Hepatocyte (in vitro differentiated cells): ENCODE results near the gene SMIM5. TPM values are rescaled to one million over a fixed set of nuclear protein-coding genes. Genes with fewer than 3 reads are reported as not detected.

Experiments used
- DNase-seq: peaks from one replicate; pipeline ENCODE4 v3.0.0-alpha.2; 2016; ENCODE audit warnings: low spot score
- H2AFZ ChIP-seq: fragments of 200-600 bp; sonication (generic); 2 replicates; pipeline ENCODE4 v1.6.0; 2016; ENCODE audit warnings: antibody characterized with exemption, mild to moderate bottlenecking
- H3K27ac ChIP-seq: fragments of 200-600 bp; sonication (generic); 2 replicates; pipeline ENCODE4 v1.5.1; 2016; ENCODE audit warnings: mild to moderate bottlenecking
- H3K27me3 ChIP-seq: fragments of 200-600 bp; sonication (generic); 2 replicates; pipeline ENCODE4 v1.6.1; 2016
- H3K36me3 ChIP-seq: fragments of 200-600 bp; sonication (generic); replicated peaks from 2 replicates; pipeline ENCODE4 v1.5.1; 2016; ENCODE audit warnings: low read depth; ENCODE audit not compliant: insufficient read depth
- H3K4me1 ChIP-seq: fragments of 200-600 bp; sonication (generic); 2 replicates; pipeline ENCODE4 v1.5.1; 2016; ENCODE audit warnings: mild to moderate bottlenecking, moderate library complexity; ENCODE audit not compliant: insufficient read depth
- H3K4me2 ChIP-seq: fragments of 200-600 bp; sonication (generic); 2 replicates; pipeline ENCODE4 v1.6.0; 2016
- H3K4me3 ChIP-seq: fragments of 200-600 bp; sonication (generic); 2 replicates; pipeline ENCODE4 v1.5.1; 2016; ENCODE audit warnings: mild to moderate bottlenecking
- H3K79me2 ChIP-seq: fragments of 200-600 bp; sonication (generic); 2 replicates; pipeline ENCODE4 v1.6.0; 2017; ENCODE audit warnings: mild to moderate bottlenecking
- H3K9me2 ChIP-seq: fragments of 200-600 bp; sonication (generic); replicated peaks from 2 replicates; pipeline ENCODE4 v1.6.0; 2017; ENCODE audit warnings: mild to moderate bottlenecking; ENCODE audit not compliant: insufficient read depth
- H3K9me3 ChIP-seq: fragments of 200-600 bp; sonication (generic); 2 replicates; pipeline ENCODE4 v1.5.1; 2016; ENCODE audit warnings: low read depth, mild to moderate bottlenecking
- H4K20me1 ChIP-seq: fragments of 200-600 bp; sonication (generic); 2 replicates; pipeline ENCODE4 v1.6.0; 2016; ENCODE audit warnings: mild to moderate bottlenecking; ENCODE audit not compliant: insufficient read depth, poor library complexity, severe bottlenecking
- CTCF ChIP-seq: fragments of 200-600 bp; sonication (generic); IDR thresholded peaks from 2 replicates; pipeline ENCODE4 v1.5.1; 2016; ENCODE audit warnings: antibody characterized with exemption, mild to moderate bottlenecking; ENCODE audit not compliant: poor library complexity
- EZH2 ChIP-seq: fragments of 200-600 bp; sonication (generic); IDR thresholded peaks from 2 replicates; pipeline ENCODE4 v1.6.1; 2016; ENCODE audit warnings: antibody characterized with exemption, mild to moderate bottlenecking, borderline replicate concordance
- EZH2phosphoT487 ChIP-seq: fragments of 200-600 bp; sonication (generic); IDR thresholded peaks from one replicate; pipeline ENCODE4 v1.6.1; 2018; ENCODE audit warnings: antibody characterized with exemption, mild to moderate bottlenecking, low read depth, moderate library complexity; ENCODE audit not compliant: unreplicated experiment, severe bottlenecking
- WGBS: methylation state at CpG from one replicate; pipeline ENCODE4 v1.1.6; 2016; ENCODE audit warnings: low lambda C conversion rate; ENCODE audit errors: missing lambda C conversion rate; 5-methylcytosine and 5-hydroxymethylcytosine counted together
- polyA plus RNA-seq: library from polyadenylated mRNA; unstranded; fragments of >200 nt; fragmentation: Nextera tagmentation; extraction: Ambion mirVana; gene quantifications from 2 replicates; pipeline ENCODE4 v1.2.1, GENCODE V29; 2016
- total RNA-seq: library from RNA; depleted of rRNA; stranded (reverse); fragments of >200 nt; gene quantifications from 2 replicates; pipeline ENCODE4 v1.2.3, GENCODE V29; 2014

Gene SMIM5
- total and polyA plus RNA-seq, 2 experiments from 2014 or later = 4.1 to 6.8 TPM

GRCh38 chr17:75667825-75668224, 34.6 kb downstream of the SMIM5 start:
- no peaks in the 10 kb centered on the region for H3K27me3 ChIP-seq
- peak overlapping the region; percentile 75 for H3K4me3 ChIP-seq
- WGBS = 17% methylated on average over 4 of the region's 4 CpGs
- H3K9me2 ChIP-seq = no peaks in the 10 kb centered on the region
- H3K4me2 ChIP-seq = peak overlapping the region; percentile 92
- no peak for DNase-seq
- no peaks in the 10 kb centered on the region for H3K9me3 ChIP-seq
- TF ChIP-seq CTCF (no peak), EZH2 (no peak), EZH2phosphoT487 (no peak)
- H3K4me1 ChIP-seq = peaks cover 10% of the 10 kb centered on the region
- peaks cover 73% of the 10 kb centered on the region for H3K79me2 ChIP-seq
- peak overlapping the region; percentile 38 for H2AFZ ChIP-seq
- no peaks in the 10 kb centered on the region for H3K36me3 ChIP-seq
- peak overlapping the region; percentile 80 for H3K27ac ChIP-seq
- no peaks in the 10 kb centered on the region for H4K20me1 ChIP-seq

- Histone ChIP-seq H3K9me3 (no peaks in the 10 kb centered on the region), H4K20me1 (no peaks in the 10 kb centered on the region), H3K36me3 (no peaks in the 10 kb centered on the region), H3K27ac (no peak overlapping the region), H3K4me2 (peak overlapping the region; percentile 92), H3K4me3 (peak overlapping the region; percentile 75), H3K4me1 (peaks cover 10% of the 10 kb centered on the region), H2AFZ (no peak overlapping the region), H3K79me2 (peaks cover 75% of the 10 kb centered on the region), H3K27me3 (no peaks in the 10 kb centered on the region), H3K9me2 (no peaks in the 10 kb centered on the region)
- TF ChIP-seq CTCF = no peak
- no peak for TF ChIP-seq EZH2phosphoT487
- no peak for TF ChIP-seq EZH2
- 89% methylated on average over 4 of the region's 4 CpGs for WGBS
- no peak for DNase-seq
These were observed 35.3 kb downstream of the SMIM5 start for GRCh38 chr17:75668489-75668888.

- no peak overlapping the region for H3K27ac ChIP-seq
- peaks cover 10% of the 10 kb centered on the region for H3K4me1 ChIP-seq
- H3K27me3 ChIP-seq = no peaks in the 10 kb centered on the region
- H3K9me2 ChIP-seq = no peaks in the 10 kb centered on the region
- H3K4me3 ChIP-seq = no peak overlapping the region
- H4K20me1 ChIP-seq = no peaks in the 10 kb centered on the region
- H3K4me2 ChIP-seq = no peak overlapping the region
- H3K9me3 ChIP-seq = no peaks in the 10 kb centered on the region
- TF ChIP-seq EZH2phosphoT487 (no peak), CTCF (no peak), EZH2 (no peak)
- 92% methylated on average over 5 of the region's 5 CpGs for WGBS
- no peak overlapping the region for H2AFZ ChIP-seq
- no peak for DNase-seq
- peaks cover 72% of the 10 kb centered on the region for H3K79me2 ChIP-seq
- H3K36me3 ChIP-seq = no peaks in the 10 kb centered on the region
These were observed 37.6 kb downstream of the SMIM5 start for GRCh38 chr17:75670868-75671267.

- no peak overlapping the region for H2AFZ ChIP-seq
- H3K79me2 ChIP-seq = peaks cover 72% of the 10 kb centered on the region
- H3K27me3 ChIP-seq = no peaks in the 10 kb centered on the region
- H3K9me2 ChIP-seq = no peaks in the 10 kb centered on the region
- H3K27ac ChIP-seq = no peak overlapping the region
- 99% methylated on average over 5 of the region's 5 CpGs for WGBS
- no peak overlapping the region for H3K4me3 ChIP-seq
- no peak for TF ChIP-seq CTCF
- no peak for TF ChIP-seq EZH2
- no peak for TF ChIP-seq EZH2phosphoT487
- no peaks in the 10 kb centered on the region for H3K36me3 ChIP-seq
- H3K9me3 ChIP-seq = no peaks in the 10 kb centered on the region
- no peaks in the 10 kb centered on the region for H4K20me1 ChIP-seq
- H3K4me1 ChIP-seq = peaks cover 5% of the 10 kb centered on the region
- no peak overlapping the region for H3K4me2 ChIP-seq
- no peak for DNase-seq
These were observed 38.8 kb downstream of the SMIM5 start for GRCh38 chr17:75672011-75672410.
